DMS153 treated with DMSO at 0.1 percent for 48 hours (cell line): ENCODE measurements around the gene FICD.
"Not testable (repeated sequence)": the region's sequence is repeated elsewhere in the genome, so short reads cannot be mapped to it uniquely, and the experiment has no call there.

ENCODE experiments used
- DNase-seq: peaks from one replicate; lab custom pipeline; 2025; ENCODE audit not compliant: unreplicated experiment; lab: John Stamatoyannopoulos, UW

The FICD gene

GRCh38 chr12:108531929-108532848 is 17.1 kb downstream of the FICD start:
- peak; percentile 60 for DNase-seq

GRCh38 chr12:108538146-108538545 is 23.1 kb downstream of the FICD start:
- DNase-seq, result no peak

GRCh38 chr12:108538616-108539195 is 23.6 kb downstream of the FICD start:
- no peak for DNase-seq

- DNase-seq, result no peak
These were observed 27.2 kb downstream of the FICD start for GRCh38 chr12:108542320-108542719.

- DNase-seq, result no peak
These were observed 28.6 kb downstream of the FICD start for GRCh38 chr12:108543652-108544051.

- DNase-seq, result no peak
These were observed 32.6 kb downstream of the FICD start for GRCh38 chr12:108547686-108548085.

GRCh38 chr12:108548954-108549521 is 34.0 kb downstream of the FICD start:
- no peak for DNase-seq

GRCh38 chr12:108551535-108551934 is 36.5 kb downstream of the FICD start:
- no peak for DNase-seq

- no peak for DNase-seq
These were observed 38.7 kb downstream of the FICD start for GRCh38 chr12:108553799-108554198.

- DNase-seq, result not testable (repeated sequence)
These were observed 40.3 kb downstream of the FICD start for GRCh38 chr12:108555383-108555782.

GRCh38 chr12:108559007-108559655 is 44.1 kb downstream of the FICD start:
- no peak for DNase-seq

- no peak for DNase-seq
These were observed 44.7 kb downstream of the FICD start for GRCh38 chr12:108559748-108560147.

GRCh38 chr12:108560321-108560721 is 45.2 kb downstream of the FICD start:
- no peak for DNase-seq

GRCh38 chr12:108560752-108561719 is 46.0 kb downstream of the FICD start, which contains the start of gene SART3:
Gene SART3 (minus strand): TSS chr12:108561173. CDS start chr12:108561154, 19 bp downstream.
- peak; percentile 86 for DNase-seq

- DNase-seq, result no peak
These were observed 46.8 kb downstream of the FICD start for GRCh38 chr12:108561852-108562347.

- peak; percentile 95 for DNase-seq
These were observed 47.5 kb downstream of the FICD start, which contains the start of gene ISCU for GRCh38 chr12:108562348-108563135. Gene ISCU (plus strand): TSS chr12:108562596. CDS start chr12:108562623, 27 bp downstream.

- DNase-seq, result peak; percentile 73
These were observed 48.2 kb downstream of the FICD start for GRCh38 chr12:108563136-108563803.

- DNase-seq, result no peak
These were observed 48.7 kb downstream of the FICD start for GRCh38 chr12:108563804-108564151.

GRCh38 chr12:108564724-108565123 is 49.6 kb downstream of the FICD start:
- DNase-seq, result no peak
